BLaER1 (cell line): ENCODE measurements around the gene GRPEL2.
A peak's percentile ranks its signal among the peaks of the same experiment; 100 is the strongest.
"Not testable (repeated sequence)": the region's sequence is repeated elsewhere in the genome, so short reads cannot be mapped to it uniquely, and the experiment has no call there.

Source experiments
- H3K27ac ChIP-seq: shearing (Covaris generic); formaldehyde crosslinking; 2 replicates; pipeline ENCODE4 v1.8.1; 2022
- H3K27me3 ChIP-seq: shearing (Covaris generic); formaldehyde crosslinking; 2 replicates; pipeline ENCODE4 v1.8.1; 2022
- H3K36me3 ChIP-seq: shearing (Covaris generic); formaldehyde crosslinking; 2 replicates; pipeline ENCODE4 v1.8.1; 2022
- H3K4me1 ChIP-seq: shearing (Covaris generic); formaldehyde crosslinking; 2 replicates; pipeline ENCODE4 v1.8.1; 2022
- H3K4me2 ChIP-seq: shearing (Covaris generic); formaldehyde crosslinking; 2 replicates; pipeline ENCODE4 v1.8.1; 2022
- H3K4me3 ChIP-seq: shearing (Covaris generic); formaldehyde crosslinking; 2 replicates; pipeline ENCODE4 v1.8.1; 2022
- H3K9ac ChIP-seq: shearing (Covaris generic); formaldehyde crosslinking; 2 replicates; pipeline ENCODE4 v1.8.1; 2022
- H3K9me3 ChIP-seq: shearing (Covaris generic); formaldehyde crosslinking; 2 replicates; pipeline ENCODE4 v1.8.1; 2022
- H4K20me1 ChIP-seq: shearing (Covaris generic); formaldehyde crosslinking; 2 replicates; pipeline ENCODE4 v1.8.1; 2022
- Cebpa-rat ChIP-seq: shearing (Covaris generic); IDR thresholded peaks from 2 replicates; pipeline ENCODE4 v1.8.1; 2022

Gene GRPEL2

DNA sequence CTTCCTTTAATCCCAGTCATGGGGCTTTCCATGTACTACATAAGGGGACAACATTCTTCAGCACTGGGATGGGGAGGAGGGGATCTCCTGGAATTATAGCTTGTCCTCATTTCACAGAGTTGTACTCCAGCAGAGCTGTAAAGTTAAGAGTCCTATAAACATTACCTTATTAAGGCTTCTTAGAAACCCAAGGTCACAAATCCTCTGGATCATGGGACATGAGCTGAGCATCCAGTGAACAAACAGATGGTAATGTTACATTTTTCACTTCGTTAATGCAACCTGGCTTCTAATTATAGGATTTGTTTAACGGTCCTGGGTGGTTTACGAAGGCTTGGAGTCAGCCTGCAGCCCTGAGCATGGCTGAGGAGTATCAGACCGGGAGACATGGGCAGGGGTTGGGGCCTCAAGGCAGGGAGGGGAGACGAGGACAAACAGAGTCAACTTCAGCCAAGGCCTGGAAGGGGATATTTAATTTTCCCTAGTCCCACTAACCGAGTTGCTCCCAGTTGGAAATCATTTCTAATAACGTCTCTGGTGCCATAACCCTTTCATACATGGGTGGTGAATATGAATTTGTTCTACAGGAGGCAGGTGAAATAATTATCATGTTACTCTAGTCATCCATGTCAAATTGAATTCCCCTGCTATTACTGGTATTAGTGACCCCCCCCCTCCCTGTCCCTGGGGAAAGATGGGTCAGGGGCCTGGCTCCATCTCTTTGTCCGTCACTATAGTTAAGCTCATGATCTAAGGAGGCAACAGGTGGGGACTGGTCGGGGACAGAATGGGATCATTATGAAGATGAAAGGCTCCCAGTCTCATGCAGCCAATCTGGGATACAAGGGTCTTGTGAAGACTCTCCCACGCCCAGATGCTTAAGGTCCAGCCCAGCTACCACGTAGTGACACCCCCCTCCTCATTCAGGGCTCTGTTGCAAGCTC lies 44.5 kb downstream of the GRPEL2 start:
- H3K27me3 ChIP-seq: no peaks in the 10 kb centered on the region
- no peaks in the 10 kb centered on the region for H3K36me3 ChIP-seq
- H3K4me3 ChIP-seq: no peak overlapping the region
- no peaks in the 10 kb centered on the region for H3K9me3 ChIP-seq
- H3K9ac ChIP-seq: no peak overlapping the region
- H3K4me1 ChIP-seq: peaks cover 9% of the 10 kb centered on the region
- H4K20me1 ChIP-seq: no peaks in the 10 kb centered on the region
- H3K4me2 ChIP-seq: no peak overlapping the region
- TF ChIP-seq Cebpa-rat: no peak
- no peak overlapping the region for H3K27ac ChIP-seq

DNA sequence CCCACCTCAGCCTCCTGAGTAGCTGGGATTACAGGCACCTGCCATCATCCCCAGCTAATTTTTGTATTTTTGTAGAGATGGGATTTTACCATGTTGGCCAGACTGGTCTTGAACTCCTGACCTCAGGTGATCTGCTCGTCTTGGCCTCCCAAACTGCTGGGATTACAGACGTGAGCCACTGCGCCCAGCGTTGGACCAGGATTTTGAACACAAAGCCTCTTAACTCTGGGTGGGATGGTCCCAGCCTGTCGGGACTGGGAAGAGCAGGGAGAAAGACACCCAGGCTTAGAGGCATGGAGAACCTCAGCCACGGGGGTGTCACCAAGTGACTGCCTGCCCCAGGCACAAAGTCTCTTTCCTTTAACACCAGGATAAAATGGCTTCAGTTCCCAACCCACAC lies 45.8 kb downstream of the GRPEL2 start:
- not testable (repeated sequence) for H3K27ac ChIP-seq, H3K9ac ChIP-seq, H3K27me3 ChIP-seq, H3K4me3 ChIP-seq, H3K4me1 ChIP-seq, H4K20me1 ChIP-seq, H3K36me3 ChIP-seq, H3K9me3 ChIP-seq, H3K4me2 ChIP-seq

DNA sequence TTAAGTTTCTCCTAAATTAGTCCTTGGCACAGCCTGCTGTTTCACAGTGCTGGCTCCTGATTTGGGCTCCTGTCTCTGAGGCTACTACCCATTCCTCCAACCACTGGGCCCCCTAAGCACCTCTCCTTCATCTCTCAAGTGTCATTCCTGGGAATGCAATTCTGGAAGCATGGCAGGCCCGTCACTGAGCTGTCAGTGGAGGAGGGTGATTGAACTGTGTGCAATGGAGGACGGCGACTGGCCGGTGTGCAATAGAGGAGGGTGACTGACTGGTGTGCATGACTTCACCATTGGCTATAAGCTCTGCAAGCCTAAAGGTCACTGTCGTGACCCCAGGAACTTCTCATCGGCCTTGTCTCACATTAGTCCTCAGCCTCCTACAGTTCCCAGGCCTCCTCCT lies 46.2 kb downstream of the GRPEL2 start:
- Histone ChIP-seq H3K4me2 (no peak overlapping the region), H3K4me3 (no peak overlapping the region), H3K4me1 (no peaks in the 10 kb centered on the region), H3K9ac (no peak overlapping the region), H3K27ac (no peak overlapping the region), H3K9me3 (no peaks in the 10 kb centered on the region), H4K20me1 (no peaks in the 10 kb centered on the region), H3K27me3 (no peaks in the 10 kb centered on the region), H3K36me3 (no peaks in the 10 kb centered on the region)
- TF ChIP-seq Cebpa-rat: no peak

DNA sequence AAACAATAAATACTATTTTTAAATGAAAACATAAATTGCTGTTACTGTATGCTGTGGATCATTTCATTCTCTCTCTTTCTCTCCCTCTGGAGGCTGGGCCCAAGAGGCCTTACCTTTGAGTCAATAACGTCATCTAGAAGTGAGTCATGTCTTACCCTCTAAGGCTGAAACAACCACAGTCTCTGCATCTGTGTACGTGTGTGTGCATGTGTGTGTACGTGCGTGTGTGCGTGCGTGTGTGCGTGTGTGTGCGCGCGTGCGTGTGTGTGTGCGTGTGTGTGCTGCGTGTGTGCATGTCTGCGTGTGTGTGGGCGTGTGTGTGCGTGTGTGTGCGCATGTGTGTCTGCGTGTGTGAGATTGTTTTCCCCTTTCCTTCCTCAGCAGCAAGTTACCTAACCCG lies 47.4 kb downstream of the GRPEL2 start:
- Histone ChIP-seq H3K4me1 (no peaks in the 10 kb centered on the region), H4K20me1 (no peaks in the 10 kb centered on the region), H3K9ac (no peak overlapping the region), H3K36me3 (no peaks in the 10 kb centered on the region), H3K27me3 (no peaks in the 10 kb centered on the region), H3K9me3 (no peaks in the 10 kb centered on the region), H3K27ac (no peak overlapping the region), H3K4me3 (no peak overlapping the region), H3K4me2 (no peak overlapping the region)
- no peak for TF ChIP-seq Cebpa-rat

DNA sequence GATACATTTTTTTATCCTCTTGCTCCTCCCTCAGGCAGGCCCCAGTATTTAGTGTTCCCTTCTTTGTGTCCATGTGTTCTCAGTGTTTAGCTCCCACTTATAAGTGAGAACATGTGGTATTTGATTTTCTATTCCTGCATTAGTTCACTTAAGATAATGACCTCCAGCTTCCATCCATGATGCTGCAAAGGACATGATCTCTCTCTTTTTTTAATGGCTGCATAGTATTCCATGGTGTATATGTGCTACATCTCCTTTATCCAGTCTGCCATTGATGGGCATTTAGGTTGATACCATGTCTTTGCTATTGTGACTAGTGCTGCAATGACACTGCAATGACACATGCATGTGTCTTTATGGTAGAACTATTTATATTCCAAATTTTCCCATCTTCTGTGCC lies 49.7 kb downstream of the GRPEL2 start:
- not testable (repeated sequence) for H3K27me3 ChIP-seq, H3K36me3 ChIP-seq, H3K4me2 ChIP-seq, H4K20me1 ChIP-seq, H3K4me3 ChIP-seq, H3K4me1 ChIP-seq, H3K9ac ChIP-seq, H3K9me3 ChIP-seq, H3K27ac ChIP-seq

DNA sequence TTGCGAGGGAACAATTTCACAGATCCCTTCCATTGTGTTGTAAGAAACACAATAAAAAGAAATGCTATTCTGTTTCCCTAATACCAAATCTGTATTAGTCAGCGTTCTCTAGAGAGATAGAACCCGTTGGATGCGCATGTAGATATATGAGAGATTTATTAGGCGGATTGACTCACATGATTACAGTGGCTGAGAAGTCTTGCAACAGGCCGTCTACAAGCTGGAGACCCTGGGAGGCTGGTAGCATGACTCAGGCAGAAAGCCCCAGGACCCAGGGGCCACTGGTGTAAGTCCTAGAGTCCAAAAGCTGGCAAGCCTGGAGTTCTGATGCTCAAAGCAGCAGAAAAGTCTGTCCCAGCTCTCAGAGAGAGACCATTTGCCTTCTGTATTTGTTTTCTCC lies 52.2 kb downstream of the GRPEL2 start:
- Histone ChIP-seq H3K4me3 (no peak overlapping the region), H3K9me3 (no peaks in the 10 kb centered on the region), H3K36me3 (no peaks in the 10 kb centered on the region), H3K27ac (no peak overlapping the region), H3K4me1 (peaks cover 10% of the 10 kb centered on the region), H4K20me1 (no peaks in the 10 kb centered on the region), H3K9ac (no peak overlapping the region), H3K27me3 (no peaks in the 10 kb centered on the region), H3K4me2 (no peak overlapping the region)
- TF ChIP-seq Cebpa-rat: no peak

DNA sequence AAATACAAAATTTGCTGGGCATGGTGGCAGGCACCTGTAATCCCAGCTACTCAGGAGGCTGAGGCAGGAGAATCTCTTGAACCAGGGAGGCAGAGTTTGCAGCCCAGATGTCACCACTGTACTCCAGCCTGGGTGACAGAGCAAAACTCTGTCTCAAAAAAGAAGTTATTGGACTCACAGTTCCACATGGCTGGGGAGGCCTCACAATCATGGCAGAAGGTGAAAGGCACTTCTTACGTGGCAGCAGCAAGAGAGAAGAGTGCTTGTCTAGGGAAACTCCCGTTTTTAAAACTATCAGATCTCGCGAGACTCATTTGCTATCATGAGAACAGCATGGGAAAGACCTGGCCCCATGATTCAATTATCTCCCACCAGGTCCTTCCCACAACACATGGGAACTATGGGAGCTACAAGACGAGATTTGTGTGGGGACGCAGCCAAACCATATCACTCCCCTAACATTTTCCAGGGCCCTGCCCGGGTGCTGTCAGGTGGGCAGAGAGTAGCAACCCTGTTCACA lies 53.5 kb downstream of the GRPEL2 start:
- not testable (repeated sequence) for H3K36me3 ChIP-seq, H3K9me3 ChIP-seq, H3K27ac ChIP-seq, H3K4me3 ChIP-seq, H4K20me1 ChIP-seq, H3K4me2 ChIP-seq, H3K9ac ChIP-seq, H3K27me3 ChIP-seq
- H3K4me1 ChIP-seq: peaks cover 10% of the 10 kb centered on the region

DNA sequence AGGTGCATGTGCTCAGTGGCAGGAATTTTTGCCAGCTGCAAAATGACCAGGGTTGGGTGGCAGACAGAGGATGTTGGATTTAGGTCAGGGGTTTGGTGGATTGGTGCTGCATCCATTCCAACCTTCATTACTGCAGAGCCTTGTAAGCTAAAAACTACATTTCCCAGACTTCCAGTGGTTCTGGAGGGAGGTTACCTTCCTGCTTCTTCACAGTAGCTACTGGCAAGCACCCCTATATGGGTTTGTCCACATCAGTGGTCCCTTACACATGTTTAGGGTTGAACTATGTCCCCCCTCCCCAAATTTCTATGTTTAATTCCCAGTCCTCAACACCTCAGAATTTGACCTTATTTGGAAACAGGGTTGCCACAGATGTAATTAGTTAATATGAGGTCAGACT lies 54.5 kb downstream of the GRPEL2 start:
- Histone ChIP-seq H4K20me1 (no peaks in the 10 kb centered on the region), H3K36me3 (no peaks in the 10 kb centered on the region), H3K4me2 (no peak overlapping the region), H3K4me3 (no peak overlapping the region), H3K9me3 (no peaks in the 10 kb centered on the region), H3K4me1 (peaks cover 17% of the 10 kb centered on the region), H3K9ac (no peak overlapping the region), H3K27ac (no peak overlapping the region), H3K27me3 (no peaks in the 10 kb centered on the region)
- no peak for TF ChIP-seq Cebpa-rat

DNA sequence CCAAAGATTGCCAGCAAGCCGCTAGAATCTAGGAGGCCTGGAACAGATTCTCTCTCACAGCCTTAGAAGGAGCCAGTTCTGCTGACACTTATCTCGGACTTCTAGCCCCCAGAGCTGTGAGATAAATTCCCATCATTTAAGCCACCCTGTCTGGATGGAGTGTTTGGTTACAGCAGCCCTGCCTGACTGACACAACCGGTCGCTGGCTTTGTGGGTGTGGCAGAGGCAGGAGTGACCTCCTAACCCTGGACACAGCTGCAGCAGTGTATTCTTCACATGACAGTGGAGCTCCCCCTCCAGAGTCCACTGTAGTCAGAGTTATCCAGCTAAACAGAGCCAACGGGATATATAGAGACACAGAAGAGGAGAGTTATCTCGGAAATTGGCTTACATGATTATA lies 55.0 kb downstream of the GRPEL2 start:
- Histone ChIP-seq H3K9me3 (no peaks in the 10 kb centered on the region), H3K27ac (no peak overlapping the region), H3K4me1 (peaks cover 22% of the 10 kb centered on the region), H3K27me3 (no peaks in the 10 kb centered on the region), H3K9ac (no peak overlapping the region), H3K4me2 (no peak overlapping the region), H4K20me1 (no peaks in the 10 kb centered on the region), H3K4me3 (no peak overlapping the region), H3K36me3 (no peaks in the 10 kb centered on the region)
- no peak for TF ChIP-seq Cebpa-rat

DNA sequence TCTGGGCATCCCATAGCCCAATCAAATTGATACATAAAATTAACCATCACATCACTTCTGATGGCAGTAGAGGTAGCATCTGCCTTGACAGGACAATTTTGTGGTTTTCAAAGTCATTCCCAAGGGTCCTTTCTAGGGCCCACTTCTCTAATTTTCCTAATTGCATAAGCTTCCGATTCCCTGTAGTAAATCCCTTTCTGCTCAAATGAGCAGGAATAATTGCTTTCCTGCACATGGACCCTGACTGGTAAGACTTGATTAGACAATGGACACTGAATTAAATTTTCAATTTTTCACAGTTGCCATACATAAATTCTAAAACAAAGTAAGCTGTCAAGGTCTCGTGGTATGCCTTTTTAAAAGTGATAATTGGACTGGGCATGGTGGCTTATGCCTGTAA lies 55.8 kb downstream of the GRPEL2 start:
- Histone ChIP-seq H3K4me3 (no peak overlapping the region), H3K27ac (no peak overlapping the region), H3K4me1 (peaks cover 24% of the 10 kb centered on the region), H3K27me3 (no peaks in the 10 kb centered on the region), H3K4me2 (peak overlapping the region; percentile 15), H3K9me3 (no peaks in the 10 kb centered on the region), H3K9ac (no peak overlapping the region), H3K36me3 (no peaks in the 10 kb centered on the region), H4K20me1 (no peaks in the 10 kb centered on the region)
- TF ChIP-seq Cebpa-rat: no peak

DNA sequence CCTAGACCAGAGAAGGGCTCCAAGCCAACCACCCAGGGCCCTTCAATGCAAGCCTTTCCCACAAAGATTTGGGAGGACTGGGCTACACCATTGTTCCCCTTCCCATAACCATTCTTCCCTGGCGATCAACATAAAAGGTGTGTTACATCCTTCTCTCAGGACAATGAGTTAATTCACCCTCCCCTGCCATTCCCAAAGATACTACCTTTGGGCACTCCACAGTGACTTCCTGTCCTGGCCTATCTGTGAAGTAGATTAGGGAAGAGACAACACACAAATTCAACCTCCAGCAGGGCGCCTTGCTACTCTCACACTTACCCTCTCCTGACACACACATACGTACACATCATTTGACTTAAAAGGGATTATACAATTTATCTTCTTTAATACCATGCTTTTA lies 57.0 kb downstream of the GRPEL2 start:
- Histone ChIP-seq H3K4me3 (no peak overlapping the region), H3K4me2 (no peak overlapping the region), H3K27ac (no peak overlapping the region), H3K36me3 (no peaks in the 10 kb centered on the region), H3K4me1 (peaks cover 28% of the 10 kb centered on the region), H4K20me1 (no peaks in the 10 kb centered on the region), H3K9ac (no peak overlapping the region), H3K27me3 (no peaks in the 10 kb centered on the region), H3K9me3 (no peaks in the 10 kb centered on the region)
- TF ChIP-seq Cebpa-rat: no peak
